Measurements from ENCODE around the gene PTCH2.

The PTCH2 gene

GRCh38 chr1:44842862-44843655 is at the start of gene PTCH2:
PTCH2 (minus strand) TSS chr1:44843253; CDS start chr1:44842932, 321 bp downstream.
- in situ Hi-C loops (cut with HindIII; ENCODE audit: low sequenced_read_pairs): no loop called here

GRCh38 chr1:44890007-44890406 is 47.0 kb upstream of the PTCH2 start:
- in situ Hi-C loops (cut with HindIII; ENCODE audit: low sequenced_read_pairs): no loop called here

GRCh38 chr1:44885406-44885805 is 42.4 kb upstream of the PTCH2 start:
- in situ Hi-C loops (cut with HindIII; ENCODE audit: low sequenced_read_pairs): no loop called here

GRCh38 chr1:44884746-44885145 is 41.7 kb upstream of the PTCH2 start:
- in situ Hi-C loops (cut with HindIII; ENCODE audit: low sequenced_read_pairs): no loop called here

GRCh38 chr1:44881011-44881632 is 38.1 kb upstream of the PTCH2 start:
- in situ Hi-C loops (cut with HindIII; ENCODE audit: low sequenced_read_pairs): no loop called here

GRCh38 chr1:44874155-44874554 is 31.1 kb upstream of the PTCH2 start:
- in situ Hi-C loops (cut with HindIII; ENCODE audit: low sequenced_read_pairs): no loop called here

GRCh38 chr1:44870096-44870495 is 27.0 kb upstream of the PTCH2 start:
- in situ Hi-C loops (cut with HindIII; ENCODE audit: low sequenced_read_pairs): no loop called here

GRCh38 chr1:44867801-44868200 is 24.7 kb upstream of the PTCH2 start:
- in situ Hi-C loops (cut with HindIII; ENCODE audit: low sequenced_read_pairs): no loop called here

GRCh38 chr1:44862829-44863401 is 19.9 kb upstream of the PTCH2 start:
- in situ Hi-C loops (cut with HindIII; ENCODE audit: low sequenced_read_pairs): no loop called here

GRCh38 chr1:44860891-44861425 is 17.9 kb upstream of the PTCH2 start:
- in situ Hi-C loops (cut with HindIII; ENCODE audit: low sequenced_read_pairs): no loop called here

- in situ Hi-C loops (cut with HindIII; ENCODE audit: low sequenced_read_pairs): no loop called here
Observed at GRCh38 chr1:44860331-44860730, 17.3 kb upstream of the PTCH2 start.

GRCh38 chr1:44857446-44857845 is 14.4 kb upstream of the PTCH2 start:
- in situ Hi-C loops (cut with HindIII; ENCODE audit: low sequenced_read_pairs): no loop called here

GRCh38 chr1:44855742-44856141 is 12.7 kb upstream of the PTCH2 start:
- in situ Hi-C loops (cut with HindIII; ENCODE audit: low sequenced_read_pairs): no loop called here

- in situ Hi-C loops (cut with HindIII; ENCODE audit: low sequenced_read_pairs): no loop called here
Observed at GRCh38 chr1:44854970-44855369, 11.9 kb upstream of the PTCH2 start.

GRCh38 chr1:44853201-44853600 is 10.1 kb upstream of the PTCH2 start:
- in situ Hi-C loops (cut with HindIII; ENCODE audit: low sequenced_read_pairs): no loop called here

GRCh38 chr1:44851308-44851707 is 8.3 kb upstream of the PTCH2 start:
- in situ Hi-C loops (cut with HindIII; ENCODE audit: low sequenced_read_pairs): no loop called here

- in situ Hi-C loops (cut with HindIII; ENCODE audit: low sequenced_read_pairs): loop anchor here (5.0 kb wide), 1 partner anchor 103 kb away; no protein-coding TSS in a partner anchor
Observed at GRCh38 chr1:44849575-44850132, 6.6 kb upstream of the PTCH2 start.

GRCh38 chr1:44848456-44849181 is 5.6 kb upstream of the PTCH2 start:
- in situ Hi-C loops (cut with HindIII; ENCODE audit: low sequenced_read_pairs): loop anchor here (5.0 kb wide), 1 partner anchor 104 kb away; no protein-coding TSS in a partner anchor

GRCh38 chr1:44847845-44848244 is 4.8 kb upstream of the PTCH2 start:
- in situ Hi-C loops (cut with HindIII; ENCODE audit: low sequenced_read_pairs): loop anchor here (5.0 kb wide), 1 partner anchor 104 kb away; no protein-coding TSS in a partner anchor

GRCh38 chr1:44846985-44847384 is 3.9 kb upstream of the PTCH2 start:
- in situ Hi-C loops (cut with HindIII; ENCODE audit: low sequenced_read_pairs): loop anchor here (5.0 kb wide), 1 partner anchor 105 kb away; no protein-coding TSS in a partner anchor

GRCh38 chr1:44842486-44842861 is 579 bp downstream of the PTCH2 start:
- in situ Hi-C loops (cut with HindIII; ENCODE audit: low sequenced_read_pairs): no loop called here
